ENCODE measurements around the gene NETO2.

GRCh38 chr16:47136099-47136842 is 7.5 kb downstream of the NETO2 start:
- no peak for TF ChIP-seq CTCF (conservative IDR thresholded peaks at IDR 0.05 in 1 of 2, IDR thresholded peaks at IDR 0.05 in 1 of 2; ENCODE audit: low read depth in 1 of 2, low read length in 2 of 2)
- no peak for TF ChIP-seq EZH2 (IDR thresholded peaks at IDR 0.05; ENCODE audit: low read length, missing control alignments)
